ENCODE results near the gene POF1B. TPM values are rescaled to one million over a fixed set of nuclear protein-coding genes. Genes with fewer than 3 reads are reported as not detected.
"Not testable (repeated sequence)": the region's sequence is repeated elsewhere in the genome, so short reads cannot be mapped to it uniquely, and the experiment has no call there.

Gene POF1B
- polyA plus RNA-seq, 1 donor (not counting 4 experiments of a cell fraction or from before 2014, with no cell fraction given): 11.9 TPM

GRCh38 chrX:85326234-85327059 is 53.0 kb downstream of the POF1B start:
- dilution Hi-C loops (cut with MboI; ENCODE audit: extremely low pct_ligation_motif_present, low sequenced_read_pairs): no loop called here

GRCh38 chrX:85311348-85311747 is 68.1 kb downstream of the POF1B start:
- H3K4me3 ChIP-seq (ENCODE audit: control insufficient read depth in 2 of 3, extremely low read depth in 1 of 3, insufficient read depth in 2 of 3, low read depth in 1 of 3, low read length in 3 of 3); FAIRE-seq; H2AFZ ChIP-seq (ENCODE audit: control insufficient read depth, low read length); H4K20me1 ChIP-seq (ENCODE audit: control insufficient read depth, extremely low read depth, insufficient read depth, low read length); H3K79me2 ChIP-seq (ENCODE audit: control insufficient read depth, insufficient read depth, low read length); H3K27me3 ChIP-seq (ENCODE audit: control insufficient read depth, extremely low read depth, insufficient read depth, low read length); H3K9ac ChIP-seq (ENCODE audit: control insufficient read depth, extremely low read depth, insufficient read depth, low read length); dilution Hi-C loops (cut with MboI; ENCODE audit: extremely low pct_ligation_motif_present, low sequenced_read_pairs); H3K27ac ChIP-seq (ENCODE audit: control insufficient read depth, insufficient read depth, low read length); DNase-seq (ENCODE audit: low read depth, low spot score); H3K36me3 ChIP-seq (ENCODE audit: control insufficient read depth in 2 of 2, extremely low read depth in 1 of 2, insufficient read depth in 2 of 2, low read length in 2 of 2); H3K4me2 ChIP-seq (ENCODE audit: control insufficient read depth, extremely low read depth, insufficient read depth, low read depth, low read length); H3K9me3 ChIP-seq (ENCODE audit: control insufficient read depth, low read depth, low read length); H3K9me1 ChIP-seq (ENCODE audit: control insufficient read depth, extremely low read depth, insufficient read depth, low read length); H3K4me1 ChIP-seq (ENCODE audit: control insufficient read depth, extremely low read depth, insufficient read depth, low read length): not testable (repeated sequence)

More at GRCh38 chrX:85326234-85327059, 53.0 kb downstream of the POF1B start:
- Histone ChIP-seq H3K4me1 (ENCODE audit: control insufficient read depth, extremely low read depth, insufficient read depth, low read length) (no peaks in the 10 kb centered on the region), H3K27ac (ENCODE audit: control insufficient read depth, insufficient read depth, low read length) (no peak overlapping the region), H3K4me2 (ENCODE audit: control insufficient read depth, extremely low read depth, insufficient read depth, low read depth, low read length) (no peak overlapping the region), H3K27me3 (ENCODE audit: control insufficient read depth, extremely low read depth, insufficient read depth, low read length) (no peaks in the 10 kb centered on the region), H3K9ac (ENCODE audit: control insufficient read depth, extremely low read depth, insufficient read depth, low read length) (no peak overlapping the region), H2AFZ (ENCODE audit: control insufficient read depth, low read length) (no peak overlapping the region), H3K9me1 (ENCODE audit: control insufficient read depth, extremely low read depth, insufficient read depth, low read length) (no peaks in the 10 kb centered on the region), H3K79me2 (ENCODE audit: control insufficient read depth, insufficient read depth, low read length) (no peaks in the 10 kb centered on the region), H3K4me3 (ENCODE audit: control insufficient read depth in 2 of 3, extremely low read depth in 1 of 3, insufficient read depth in 2 of 3, low read depth in 1 of 3, low read length in 3 of 3) (no peak overlapping the region), H3K36me3 (ENCODE audit: control insufficient read depth in 2 of 2, extremely low read depth in 1 of 2, insufficient read depth in 2 of 2, low read length in 2 of 2) (no peaks in the 10 kb centered on the region), H3K9me3 (ENCODE audit: control insufficient read depth, low read depth, low read length) (peaks cover 2% of the 10 kb centered on the region), H4K20me1 (ENCODE audit: control insufficient read depth, extremely low read depth, insufficient read depth, low read length) (no peaks in the 10 kb centered on the region)
- no peak for FAIRE-seq
- no peak for TF ChIP-seq EZH2 (IDR thresholded peaks at IDR 0.05; ENCODE audit: low read length)
- no peak for TF ChIP-seq CTCF (optimal IDR thresholded peaks at IDR 0.05 in 1 of 3, IDR thresholded peaks at IDR 0.05 in 1 of 3, conservative IDR thresholded peaks at IDR 0.05 in 1 of 3; ENCODE audit: extremely low read depth in 1 of 3, insufficient read depth in 2 of 3, low read length in 3 of 3)
- DNase-seq (ENCODE audit: low read depth, low spot score): no peak

All from keratinocyte (primary cell).